ENCODE measurements around the gene PTPRF. TPM values are rescaled to one million over a fixed set of nuclear protein-coding genes. Genes with fewer than 3 reads are reported as not detected.

Gene PTPRF
- total and polyA plus RNA-seq, 10 donors = 2.7 to 25.0 (median 10.8) TPM

- Histone ChIP-seq H3K9me3 (no peaks in the 10 kb centered on the region), H3K27ac (no peak overlapping the region), H3K4me3 (no peak overlapping the region), H3K36me3 (no peaks in the 10 kb centered on the region), H3K27me3 (replicated peaks in 1 of 7) (peaks cover 0 to 19% (median 9%) of the 10 kb centered on the region in 7 donors), H3K4me1 (peaks cover 0 to 35% (median 17%) of the 10 kb centered on the region in 6 donors)
- DNase-seq = peak; percentile 47
- intact Hi-C loops (cut with DNase I; ENCODE audit: low total_unique reads) = loop anchor here (10.0 kb wide), 1 partner anchor 508 kb away; no protein-coding TSS in a partner anchor
- TF ChIP-seq POLR2AphosphoS5 (IDR thresholded peaks at IDR 0.05) (no peak), CTCF (IDR thresholded peaks at IDR 0.05 in 8 of 11, conservative IDR thresholded peaks at IDR 0.05 in 3 of 11) (no peak), POLR2A (IDR thresholded peaks at IDR 0.05) (no peak)
- 83 to 94% (median 91%) methylated on average over 7 to 8 of the region's 8 CpGs for WGBS, 5 donors
Observed at GRCh38 chr1:43536196-43536863, 5.6 kb downstream of the PTPRF start.

- no peak overlapping the region for H3K27ac ChIP-seq
- peaks cover 0 to 13% (median 4%) of the 10 kb centered on the region in 7 donors for H3K27me3 ChIP-seq (replicated peaks in 1 of 7)
- H3K4me3 ChIP-seq = no peak overlapping the region
- no peak for TF ChIP-seq POLR2AphosphoS5 (IDR thresholded peaks at IDR 0.05)
- TF ChIP-seq CTCF (IDR thresholded peaks at IDR 0.05 in 8 of 11, conservative IDR thresholded peaks at IDR 0.05 in 3 of 11) = no peak
- TF ChIP-seq POLR2A (IDR thresholded peaks at IDR 0.05) = no peak
- H3K36me3 ChIP-seq = no peaks in the 10 kb centered on the region
- peak; percentile 43 for DNase-seq
- peaks cover 0 to 34% (median 17%) of the 10 kb centered on the region in 6 donors for H3K4me1 ChIP-seq
- 82 to 87% (median 84%) methylated on average over 8 to 11 of the region's 11 CpGs for WGBS, 5 donors
- no peaks in the 10 kb centered on the region for H3K9me3 ChIP-seq
- intact Hi-C loops (cut with DNase I; ENCODE audit: low total_unique reads) = loop anchor here (10.0 kb wide), 1 partner anchor 508 kb away; no protein-coding TSS in a partner anchor
Observed at GRCh38 chr1:43536864-43537358, 6.2 kb downstream of the PTPRF start.

- Histone ChIP-seq H3K27me3 (replicated peaks in 1 of 7) (peaks cover 0 to 6% (median 0%) of the 10 kb centered on the region in 7 donors), H3K4me1 (peaks cover 5 to 34% (median 20%) of the 10 kb centered on the region in 6 donors), H3K27ac (no peak overlapping the region), H3K36me3 (no peaks in the 10 kb centered on the region), H3K9me3 (no peaks in the 10 kb centered on the region), H3K4me3 (no peak overlapping the region)
- WGBS, 5 donors = 74 to 83% (median 77%) methylated on average over 9 of the region's 9 CpGs
- DNase-seq = peak; percentile 24
- TF ChIP-seq CTCF (IDR thresholded peaks at IDR 0.05 in 8 of 11, conservative IDR thresholded peaks at IDR 0.05 in 3 of 11) = no peak
- no peak for TF ChIP-seq POLR2A (IDR thresholded peaks at IDR 0.05)
- TF ChIP-seq POLR2AphosphoS5 (IDR thresholded peaks at IDR 0.05) = no peak
- intact Hi-C loops (cut with DNase I; ENCODE audit: low total_unique reads) = loop anchor here (10.0 kb wide), 1 partner anchor 507 kb away; no protein-coding TSS in a partner anchor
Observed at GRCh38 chr1:43537423-43538142, 6.9 kb downstream of the PTPRF start.

GRCh38 chr1:43538143-43538487 lies 7.4 kb downstream of the PTPRF start:
- DNase-seq = peak; percentile 28
- 87 to 99% (median 96%) methylated on average over 3 of the region's 3 CpGs for WGBS, 5 donors

More at GRCh38 chr1:43538143-43538487, 7.4 kb downstream of the PTPRF start:
- Histone ChIP-seq H3K4me3 (no peak overlapping the region), H3K9me3 (no peaks in the 10 kb centered on the region), H3K27me3 (replicated peaks in 1 of 7) (peaks cover 0 to 3% (median 0%) of the 10 kb centered on the region in 7 donors), H3K27ac (no peak overlapping the region), H3K36me3 (no peaks in the 10 kb centered on the region), H3K4me1 (peaks cover 6 to 34% (median 20%) of the 10 kb centered on the region in 6 donors)
- intact Hi-C loops (cut with DNase I; ENCODE audit: low total_unique reads) = loop anchor here (10.0 kb wide), 1 partner anchor 507 kb away; no protein-coding TSS in a partner anchor
- TF ChIP-seq CTCF (IDR thresholded peaks at IDR 0.05 in 8 of 11, conservative IDR thresholded peaks at IDR 0.05 in 3 of 11) (no peak), POLR2A (IDR thresholded peaks at IDR 0.05) (no peak), POLR2AphosphoS5 (IDR thresholded peaks at IDR 0.05) (no peak)

Data from spleen (tissue), 11 donors.